Measurements from ENCODE around the gene SMIM45.

The SMIM45 gene

GRCh38 chr22:41951898-41952474 is at the start of gene SMIM45:
SMIM45 (plus strand) TSS chr22:41952150.
- no peak for DNase-seq (ENCODE audit: low read depth)
- TF ChIP-seq CTCF (conservative IDR thresholded peaks at IDR 0.05; ENCODE audit: low read length): no peak
- H3K4me3 ChIP-seq (ENCODE audit: low read length): no peak within 1 kb of the TSS

- H3K4me3 ChIP-seq (ENCODE audit: low read length): no peak overlapping the region
- no peak for DNase-seq (ENCODE audit: low read depth)
- no peak for TF ChIP-seq CTCF (conservative IDR thresholded peaks at IDR 0.05; ENCODE audit: low read length)
Observed at GRCh38 chr22:41902932-41903421, 49.0 kb upstream of the SMIM45 start.

- TF ChIP-seq CTCF (conservative IDR thresholded peaks at IDR 0.05; ENCODE audit: low read length): no peak
- no peak for DNase-seq (ENCODE audit: low read depth)
- H3K4me3 ChIP-seq (ENCODE audit: low read length): no peak overlapping the region
Observed at GRCh38 chr22:41904450-41905410, 47.2 kb upstream of the SMIM45 start.

GRCh38 chr22:41905411-41906202 is 46.3 kb upstream of the SMIM45 start:
- TF ChIP-seq CTCF (conservative IDR thresholded peaks at IDR 0.05; ENCODE audit: low read length): no peak
- no peak for DNase-seq (ENCODE audit: low read depth)
- no peak overlapping the region for H3K4me3 ChIP-seq (ENCODE audit: low read length)

GRCh38 chr22:41906822-41907221 is 45.1 kb upstream of the SMIM45 start:
- H3K4me3 ChIP-seq (ENCODE audit: low read length): no peak overlapping the region
- TF ChIP-seq CTCF (conservative IDR thresholded peaks at IDR 0.05; ENCODE audit: low read length): no peak
- DNase-seq (ENCODE audit: low read depth): no peak

GRCh38 chr22:41907436-41908401 is 44.2 kb upstream of the SMIM45 start:
- no peak for TF ChIP-seq CTCF (conservative IDR thresholded peaks at IDR 0.05; ENCODE audit: low read length)

More at GRCh38 chr22:41907436-41908401, 44.2 kb upstream of the SMIM45 start:
- no peak for DNase-seq (ENCODE audit: low read depth)
- H3K4me3 ChIP-seq (ENCODE audit: low read length): no peak overlapping the region
